GM10266 (cell line): ENCODE measurements around the gene HOXB13.

Source experiments
- DNase-seq: peaks from one replicate; pipeline ENCODE4 v3.0.0; 2012; ENCODE audit errors: extremely low spot score
- CTCF ChIP-seq: IDR thresholded peaks from 2 replicates; pipeline ENCODE4 v1.5.1; 2012; ENCODE audit warnings: mild to moderate bottlenecking, low read depth; ENCODE audit not compliant: control insufficient read depth, insufficient read depth; ENCODE audit errors: missing control alignments

Gene HOXB13

GRCh38 chr17:48753794-48754499 lies 25.4 kb upstream of the HOXB13 start:
- TF ChIP-seq CTCF: no peak
- DNase-seq: no peak

- no peak for DNase-seq
- no peak for TF ChIP-seq CTCF
These were observed 24.1 kb upstream of the HOXB13 start for GRCh38 chr17:48752399-48753288.

DNA sequence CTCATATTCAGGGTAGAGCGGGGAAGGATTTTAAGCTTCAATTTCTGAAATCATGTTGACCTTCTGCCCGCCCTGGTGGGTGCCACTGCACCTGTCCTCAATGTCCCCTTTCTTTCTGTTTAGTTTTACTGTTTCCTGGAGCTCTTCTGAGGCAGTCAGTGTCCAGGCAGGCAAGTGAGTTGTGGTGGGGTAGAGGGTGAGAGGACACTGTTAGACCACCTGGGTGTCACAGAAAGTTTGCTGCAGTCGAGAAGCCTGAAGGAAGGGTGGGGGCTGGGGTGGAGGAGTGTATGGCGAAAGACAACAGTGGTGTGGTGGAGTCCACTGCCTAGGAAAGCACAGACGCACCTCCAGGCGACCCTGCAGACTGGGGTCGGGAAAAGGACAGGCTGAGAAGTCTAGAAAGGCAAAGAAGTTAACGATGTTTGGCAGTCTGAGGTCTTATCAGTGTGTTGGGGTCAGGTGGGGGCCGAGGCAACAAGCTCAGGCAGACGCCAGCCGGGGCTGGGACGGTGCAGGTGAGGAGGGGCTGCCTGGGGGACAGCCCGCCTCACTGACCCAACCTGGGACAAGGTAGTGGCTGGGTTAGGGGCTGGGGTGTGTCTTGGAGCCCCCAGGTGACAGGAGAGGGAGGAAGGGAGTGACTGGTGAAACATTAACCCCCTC lies 23.3 kb upstream of the HOXB13 start:
- DNase-seq: no peak
- TF ChIP-seq CTCF: no peak

- no peak for DNase-seq
- TF ChIP-seq CTCF: no peak
These were observed 22.6 kb upstream of the HOXB13 start for GRCh38 chr17:48751172-48751571.

- TF ChIP-seq CTCF: no peak
- DNase-seq: no peak
These were observed 21.3 kb upstream of the HOXB13 start for GRCh38 chr17:48749621-48750553.

- TF ChIP-seq CTCF: no peak
- no peak for DNase-seq
These were observed 20.4 kb upstream of the HOXB13 start for GRCh38 chr17:48748718-48749566.
